Activated T-cell treated with anti-CD3 and anti-CD28 coated beads, Interleukin-2, amount 50 U/mL, for 72 hours (primary cell): ENCODE measurements around the gene DPPA2. TPM values are rescaled to one million over a fixed set of nuclear protein-coding genes. Genes with fewer than 3 reads are reported as not detected.
A peak's percentile ranks its signal among the peaks of the same experiment; 100 is the strongest.

ENCODE experiments used
- ATAC-seq, 2 donors: fragments of 150-1000 bp; cut with Tn5 transposase; replicated peaks in 1 of 2; 2 replicates each; pipeline ENCODE4 v1.10.0; 2021; ENCODE audit warnings: moderate library complexity in 2 of 2, mild to moderate bottlenecking in 1 of 2
- DNase-seq, 2 donors: peaks; one replicate each; pipeline ENCODE4 v3.0.0; 2021 to 2022; ENCODE audit warnings: mixed read lengths in 1 of 2
- H3K27ac Mint-ChIP-seq: one replicate; pipeline ENCODE4 v1.8.0; 2022; ENCODE audit warnings: mild to moderate bottlenecking, moderate library complexity, mixed read lengths
- H3K27me3 Mint-ChIP-seq: one replicate; pipeline ENCODE4 v1.8.0; 2022; ENCODE audit warnings: low read depth, mixed read lengths
- H3K36me3 Mint-ChIP-seq, 2 donors: one replicate each; pipeline ENCODE4 v1.8.0; 2022; ENCODE audit warnings: mixed read lengths in 2 of 2, mild to moderate bottlenecking in 1 of 2; ENCODE audit not compliant: insufficient read depth in 2 of 2
- H3K4me1 Mint-ChIP-seq: one replicate; pipeline ENCODE4 v1.8.0; 2022; ENCODE audit warnings: low read depth, mixed read lengths
- H3K4me3 Mint-ChIP-seq, 2 donors: one replicate each; pipeline ENCODE4 v1.8.0; 2022; ENCODE audit warnings: mild to moderate bottlenecking in 2 of 2, mixed read lengths in 2 of 2, moderate library complexity in 2 of 2
- H3K9me3 Mint-ChIP-seq, 2 donors: one replicate each; pipeline ENCODE4 v1.8.0; 2022; ENCODE audit warnings: mixed read lengths in 2 of 2
- total RNA-seq, 2 donors: library from RNA; stranded (reverse); gene quantifications; one replicate each; pipeline ENCODE4 v1.2.3, GENCODE V29; 2022

The DPPA2 gene
- total RNA-seq, 2 donors from 2014 or later: not detected

GRCh38 chr3:109339197-109339596 is 22.9 kb upstream of the DPPA2 start:
- peaks cover 34% of the 10 kb centered on the region for H3K27me3 Mint-ChIP-seq
- DNase-seq: no peak
- peaks cover 4% of the 10 kb centered on the region in 2 donors for H3K36me3 Mint-ChIP-seq
- no peak overlapping the region for H3K27ac Mint-ChIP-seq
- no peak for ATAC-seq
- no peaks in the 10 kb centered on the region for H3K9me3 Mint-ChIP-seq
- H3K4me1 Mint-ChIP-seq: peaks cover 16% of the 10 kb centered on the region
- H3K4me3 Mint-ChIP-seq: no peak overlapping the region

- H3K27ac Mint-ChIP-seq: no peak overlapping the region
- DNase-seq (no peak), ATAC-seq (no peak)
- H3K4me3 Mint-ChIP-seq: no peak overlapping the region
- H3K4me1 Mint-ChIP-seq: peaks cover 16% of the 10 kb centered on the region
- H3K27me3 Mint-ChIP-seq: peaks cover 39% of the 10 kb centered on the region
- H3K9me3 Mint-ChIP-seq: no peaks in the 10 kb centered on the region
- H3K36me3 Mint-ChIP-seq: peaks cover 4% of the 10 kb centered on the region in 2 donors
Measured at GRCh38 chr3:109338322-109338721, 22.0 kb upstream of the DPPA2 start.

- no peak for ATAC-seq
- Mint-ChIP-seq H3K27me3 (peaks cover 39% of the 10 kb centered on the region), H3K36me3 (peaks cover 4% of the 10 kb centered on the region in 2 donors), H3K4me3 (peak within 1 kb of the TSS; percentile 82 to 86), H3K9me3 (no peaks in the 10 kb centered on the region), H3K4me1 (peaks cover 16% of the 10 kb centered on the region), H3K27ac (peak within 1 kb of the TSS; percentile 16)
- DNase-seq: no peak
Measured at GRCh38 chr3:109337393-109337792, 21.1 kb upstream of the DPPA2 start, which contains the start of gene DPPA4. Gene DPPA4 (minus strand): TSS chr3:109337546. CDS start chr3:109337517, 29 bp downstream.

DNA sequence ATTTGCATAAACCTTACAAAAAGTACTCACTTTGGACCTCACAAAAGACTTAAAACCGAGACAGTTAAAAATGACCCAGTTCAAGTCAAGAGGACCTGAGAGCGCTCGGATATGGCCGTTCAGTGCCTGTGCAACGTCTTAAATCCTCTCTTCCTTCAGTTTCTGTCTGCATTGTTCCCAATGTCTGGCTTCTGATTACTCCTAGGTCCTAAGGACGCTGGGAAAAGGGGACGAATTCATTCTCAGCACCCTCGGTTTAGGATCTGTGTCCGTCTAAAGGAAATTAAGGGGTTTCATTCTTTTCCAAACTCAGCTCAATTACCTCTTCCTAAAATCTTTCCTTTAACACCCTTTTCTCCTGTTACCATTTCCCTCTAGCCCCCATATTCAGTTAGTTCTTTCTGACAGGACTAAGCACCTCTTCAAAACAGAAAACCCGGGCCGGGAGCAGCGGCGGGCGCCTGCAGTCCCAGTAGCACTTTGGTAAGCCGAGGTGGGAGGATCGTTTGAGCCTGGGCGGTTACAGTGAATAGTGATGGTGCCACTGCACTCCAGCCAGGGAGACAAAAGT is 20.1 kb upstream of the DPPA2 start:
- H3K27ac Mint-ChIP-seq: peak overlapping the region; percentile 16
- peaks cover 4% of the 10 kb centered on the region in 2 donors for H3K36me3 Mint-ChIP-seq
- H3K27me3 Mint-ChIP-seq: peaks cover 39% of the 10 kb centered on the region
- no peaks in the 10 kb centered on the region for H3K9me3 Mint-ChIP-seq
- H3K4me1 Mint-ChIP-seq: peaks cover 16% of the 10 kb centered on the region
- peak overlapping the region; percentile 82 to 86 for H3K4me3 Mint-ChIP-seq
- DNase-seq (peak; percentile 3 to 15), ATAC-seq (peak; percentile 39 to 52)

- ATAC-seq (no peak), DNase-seq (no peak)
- H3K27me3 Mint-ChIP-seq: peaks cover 39% of the 10 kb centered on the region
- H3K27ac Mint-ChIP-seq: no peak overlapping the region
- H3K36me3 Mint-ChIP-seq: peaks cover 4% of the 10 kb centered on the region in 2 donors
- no peaks in the 10 kb centered on the region for H3K9me3 Mint-ChIP-seq
- H3K4me3 Mint-ChIP-seq: no peak overlapping the region
- peaks cover 16% of the 10 kb centered on the region for H3K4me1 Mint-ChIP-seq
Measured at GRCh38 chr3:109334572-109334971, 18.3 kb upstream of the DPPA2 start.

DNA sequence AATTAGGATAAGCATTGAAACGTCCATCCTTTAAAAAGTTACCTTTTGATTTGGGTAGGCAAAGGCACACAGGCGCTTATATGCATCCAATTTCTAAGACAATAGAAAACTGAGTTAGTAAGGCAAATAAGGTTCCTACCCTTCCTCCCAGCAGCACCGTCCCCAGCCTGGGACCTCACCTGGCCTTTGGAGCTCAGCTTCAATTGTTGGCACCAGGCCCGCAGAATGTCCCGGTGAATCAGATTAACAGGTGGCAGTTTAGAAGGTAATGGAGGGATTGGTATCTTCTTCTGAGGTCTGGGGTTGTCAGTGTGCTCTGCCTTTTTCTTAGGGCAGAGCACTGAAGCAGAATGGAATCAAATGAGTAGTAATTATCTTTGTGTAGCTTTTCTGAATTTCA is 15.4 kb upstream of the DPPA2 start:
- Mint-ChIP-seq H3K27ac (no peak overlapping the region), H3K4me1 (peaks cover 5% of the 10 kb centered on the region), H3K27me3 (peaks cover 19% of the 10 kb centered on the region), H3K4me3 (no peak overlapping the region), H3K9me3 (no peaks in the 10 kb centered on the region), H3K36me3 (peaks cover 0 to 2% of the 10 kb centered on the region in 2 donors)
- no peak for DNase-seq
- ATAC-seq: no peak

GRCh38 chr3:109330405-109330804 is 14.1 kb upstream of the DPPA2 start:
- no peak overlapping the region for H3K4me3 Mint-ChIP-seq
- no peak overlapping the region for H3K27ac Mint-ChIP-seq
- H3K27me3 Mint-ChIP-seq: peaks cover 13% of the 10 kb centered on the region
- no peaks in the 10 kb centered on the region for H3K36me3 Mint-ChIP-seq
- no peaks in the 10 kb centered on the region for H3K9me3 Mint-ChIP-seq
- no peaks in the 10 kb centered on the region for H3K4me1 Mint-ChIP-seq
- DNase-seq (no peak), ATAC-seq (no peak)

- no peak overlapping the region for H3K27ac Mint-ChIP-seq
- H3K27me3 Mint-ChIP-seq: no peaks in the 10 kb centered on the region
- H3K4me3 Mint-ChIP-seq: no peak overlapping the region
- no peaks in the 10 kb centered on the region for H3K9me3 Mint-ChIP-seq
- no peaks in the 10 kb centered on the region for H3K36me3 Mint-ChIP-seq
- no peak for DNase-seq
- H3K4me1 Mint-ChIP-seq: no peaks in the 10 kb centered on the region
- no peak for ATAC-seq
Measured at GRCh38 chr3:109328202-109328601, 11.9 kb upstream of the DPPA2 start.

DNA sequence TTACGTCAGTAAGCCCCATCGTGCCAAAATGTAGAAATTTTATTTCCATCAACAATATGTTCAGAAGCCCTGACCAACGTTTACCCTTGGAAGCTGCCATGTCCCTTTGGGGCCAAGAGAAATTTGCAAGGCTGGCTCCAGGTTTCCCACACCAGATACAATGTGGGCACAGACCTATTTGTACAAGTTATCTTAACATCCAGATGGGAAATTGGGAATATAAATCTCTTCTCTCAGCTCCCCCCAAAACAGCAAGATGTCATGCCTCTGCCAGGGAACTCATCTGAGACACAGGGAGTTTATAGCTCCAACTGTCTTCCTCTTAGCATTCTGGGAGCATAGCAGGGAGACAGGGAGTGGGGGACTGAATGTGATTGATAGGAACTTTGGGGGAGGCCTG is 9.3 kb upstream of the DPPA2 start:
- Mint-ChIP-seq H3K27me3 (no peaks in the 10 kb centered on the region), H3K27ac (no peak overlapping the region), H3K4me1 (no peaks in the 10 kb centered on the region), H3K36me3 (no peaks in the 10 kb centered on the region), H3K4me3 (no peak overlapping the region), H3K9me3 (no peaks in the 10 kb centered on the region)
- DNase-seq (no peak), ATAC-seq (no peak)

GRCh38 chr3:109325109-109325508 is 8.8 kb upstream of the DPPA2 start:
- Mint-ChIP-seq H3K9me3 (no peaks in the 10 kb centered on the region), H3K36me3 (no peaks in the 10 kb centered on the region), H3K27ac (no peak overlapping the region), H3K4me1 (no peaks in the 10 kb centered on the region), H3K4me3 (no peak overlapping the region), H3K27me3 (no peaks in the 10 kb centered on the region)
- ATAC-seq (no peak), DNase-seq (no peak)

DNA sequence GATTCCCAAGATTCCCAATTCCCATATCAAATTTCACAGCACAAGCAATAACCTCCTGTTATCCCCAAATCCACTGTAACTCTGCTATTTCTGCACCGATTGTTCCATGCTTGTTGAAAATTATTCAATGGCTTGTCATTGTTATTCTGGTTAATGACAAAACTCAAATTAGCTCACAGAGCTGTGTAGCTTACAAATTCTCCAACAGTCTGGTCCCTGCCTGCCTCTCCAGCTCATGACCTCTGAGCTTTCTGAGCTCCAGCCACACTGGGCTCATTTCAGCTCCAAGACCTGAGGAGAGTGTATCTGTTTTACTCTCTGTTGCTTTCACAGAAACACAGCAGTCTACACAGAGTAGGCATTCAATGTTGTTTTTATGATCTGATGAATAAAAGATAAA is 3.3 kb downstream of the DPPA2 start:
- Mint-ChIP-seq H3K27ac (no peak overlapping the region), H3K27me3 (no peaks in the 10 kb centered on the region), H3K4me3 (no peak overlapping the region), H3K9me3 (peaks cover 0 to 2% of the 10 kb centered on the region in 2 donors), H3K4me1 (no peaks in the 10 kb centered on the region), H3K36me3 (no peaks in the 10 kb centered on the region)
- DNase-seq: no peak
- ATAC-seq: no peak

- ATAC-seq (no peak), DNase-seq (no peak)
- Mint-ChIP-seq H3K9me3 (no peaks in the 10 kb centered on the region), H3K4me1 (no peaks in the 10 kb centered on the region), H3K27ac (no peak overlapping the region), H3K27me3 (no peaks in the 10 kb centered on the region), H3K36me3 (no peaks in the 10 kb centered on the region), H3K4me3 (no peak overlapping the region)
Measured at GRCh38 chr3:109297496-109297895, 18.8 kb downstream of the DPPA2 start.

- Mint-ChIP-seq H3K9me3 (no peaks in the 10 kb centered on the region), H3K27ac (no peak overlapping the region), H3K4me1 (no peaks in the 10 kb centered on the region), H3K36me3 (no peaks in the 10 kb centered on the region), H3K4me3 (no peak overlapping the region), H3K27me3 (no peaks in the 10 kb centered on the region)
- no peak for ATAC-seq
- no peak for DNase-seq
Measured at GRCh38 chr3:109284071-109284470, 32.2 kb downstream of the DPPA2 start.

GRCh38 chr3:109278546-109278945 is 37.8 kb downstream of the DPPA2 start:
- ATAC-seq: no peak
- H3K27ac Mint-ChIP-seq: no peak overlapping the region
- no peak for DNase-seq
- no peak overlapping the region for H3K4me3 Mint-ChIP-seq
- no peaks in the 10 kb centered on the region for H3K4me1 Mint-ChIP-seq
- H3K27me3 Mint-ChIP-seq: no peaks in the 10 kb centered on the region
- H3K36me3 Mint-ChIP-seq: no peaks in the 10 kb centered on the region
- no peaks in the 10 kb centered on the region for H3K9me3 Mint-ChIP-seq
